Sigmoid colon (tissue), 7 donors: ENCODE data around the gene PLXNB1. TPM values are rescaled to one million over a fixed set of nuclear protein-coding genes. Genes with fewer than 3 reads are reported as not detected.
"Not testable (repeated sequence)": the region's sequence is repeated elsewhere in the genome, so short reads cannot be mapped to it uniquely, and the experiment has no call there.

Experiments used
- DNase-seq: peaks from one replicate; pipeline ENCODE4 v3.0.0-alpha.2; 2019
- H3K27ac ChIP-seq, 4 donors: fragments of 200-600 bp; sonication (generic); one replicate each; pipeline ENCODE4 v1.5.1; 2016 to 2019; ENCODE audit warnings: mild to moderate bottlenecking in 1 of 4
- H3K27me3 ChIP-seq, 3 donors: fragments of 200-600 bp; sonication (generic); one replicate each; pipeline ENCODE4 v1.5.1; 2019; ENCODE audit warnings: mild to moderate bottlenecking in 1 of 3
- H3K36me3 ChIP-seq, 4 donors: fragments of 200-600 bp; sonication (generic); one replicate each; pipeline ENCODE4 v1.5.1; 2016 to 2019
- H3K4me1 ChIP-seq, 4 donors: fragments of 200-600 bp; sonication (generic); one replicate each; pipeline ENCODE4 v1.5.1; 2017 to 2019
- H3K4me3 ChIP-seq, 4 donors: fragments of 200-600 bp; sonication (generic); one replicate each; pipeline ENCODE4 v1.5.1; 2017 to 2019; ENCODE audit warnings: mild to moderate bottlenecking in 2 of 4, moderate library complexity in 1 of 4
- H3K9me3 ChIP-seq, 4 donors: fragments of 200-600 bp in 3 of 4; sonication (generic) in 3 of 4; one replicate each; pipeline versions ENCODE4 v1.5.1 to v1.6.1; 2013 to 2019
- EP300 ChIP-seq, 4 donors: sonication (generic); formaldehyde crosslinking; IDR thresholded peaks; one replicate each; pipeline ENCODE4 v1.6.1; 2017; ENCODE audit warnings: antibody characterized with exemption in 4 of 4
- POLR2A ChIP-seq, 2 donors: fragments of 450-650 bp; IDR thresholded peaks; one replicate each; pipeline ENCODE4 v1.6.1; 2016; ENCODE audit warnings: antibody characterized with exemption in 2 of 2, mild to moderate bottlenecking in 2 of 2, moderate library complexity in 2 of 2
- POLR2AphosphoS5 ChIP-seq, 4 donors: sonication (generic); formaldehyde crosslinking; IDR thresholded peaks; one replicate each; pipeline ENCODE4 v1.6.1; 2017; ENCODE audit warnings: antibody characterized with exemption in 4 of 4
- whole genome bisulfite sequencing, 2 donors: extraction: QIAGEN DNeasy Blood & Tissue Kit; methylation state at CpG; one replicate each; pipeline ENCODE4 v1.1.7; 2013; 5-methylcytosine and 5-hydroxymethylcytosine counted together
- intact Hi-C: fragments of 100-400 bp; cut with DNase I; formaldehyde crosslinking; loops from one replicate; pipeline ENCODE4 v1.15.1; 2023
- polyA plus RNA-seq, 3 donors: library from polyadenylated mRNA; stranded (reverse); fragments of 200-250 nt; gene quantifications; one replicate each; pipeline ENCODE4 v1.2.3, GENCODE V29; 2013
- total RNA-seq, 4 donors: library from RNA; depleted of rRNA; stranded (reverse); fragments of >200 nt; gene quantifications; one replicate each; pipeline ENCODE4 v1.1.0, GENCODE V29; 2016
- TF ChIP-seq, protein P1 (sequence below), 4 experiments: fragments of 450-650 bp in 3 of 4; fragments of 200-600 bp in 1 of 4; IDR thresholded peaks; one replicate each; pipeline ENCODE4 v1.5.1; 2016 to 2019; ENCODE audit warnings: antibody characterized with exemption in 4 of 4, mild to moderate bottlenecking in 3 of 4, moderate library complexity in 2 of 4
- donor health status: healthy with polysubstance abuse.
- donor health status: Bipolar disorder and iron deficiency.
- donor health status: healthy.

Gene PLXNB1
- total and polyA plus RNA-seq, 7 donors: 10.2 to 162 (median 65.7) TPM

DNA sequence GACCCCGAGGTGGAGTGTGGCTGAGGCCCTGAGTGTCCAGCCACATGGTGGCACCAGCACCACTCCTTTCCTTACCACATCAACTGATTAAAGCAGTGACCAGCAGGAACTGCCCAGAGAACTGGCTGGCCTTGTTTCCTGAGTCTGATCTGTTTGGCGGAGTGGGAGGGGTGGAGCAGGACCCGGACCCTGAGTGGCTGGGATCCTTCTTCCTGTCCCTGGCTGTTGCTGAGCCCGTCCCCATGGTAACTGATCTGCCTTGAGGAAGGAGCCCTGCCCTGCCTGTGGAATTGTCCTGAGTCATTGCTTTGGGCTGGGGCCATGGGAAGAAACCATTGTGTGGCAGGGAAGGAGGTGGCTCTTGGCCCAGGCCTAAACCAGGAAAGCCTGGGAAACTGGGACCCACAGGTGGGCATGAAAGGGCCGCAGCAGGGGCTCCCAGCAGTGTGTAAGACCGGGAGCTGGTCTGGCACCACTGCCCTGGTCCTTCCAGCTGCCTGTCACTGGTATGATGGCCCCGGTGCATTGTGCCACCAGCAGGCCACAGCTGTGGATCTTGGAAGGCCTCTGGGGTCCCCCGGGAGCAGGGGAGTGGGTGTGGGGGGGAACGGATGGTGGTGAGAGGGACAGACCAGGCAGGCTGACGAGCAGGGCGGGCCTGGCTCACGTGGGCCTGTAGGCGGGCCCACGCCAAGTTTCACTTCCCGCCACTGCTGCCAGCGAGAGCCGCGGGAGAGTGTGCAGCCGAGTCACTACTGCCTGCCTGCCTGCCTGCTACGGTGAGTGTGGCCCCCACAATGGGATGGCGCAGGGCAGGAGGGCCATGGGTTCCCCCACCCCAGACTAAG lies 35.9 kb upstream of the PLXNB1 start:
- Histone ChIP-seq H3K4me1 (peaks cover 0 to 58% (median 54%) of the 10 kb centered on the region in 4 donors), H3K27ac (peak overlapping the region; percentile 99 to 100 (median 99)), H3K36me3 (peaks cover 9 to 43% (median 19%) of the 10 kb centered on the region in 4 donors), H3K9me3 (no peaks in the 10 kb centered on the region), H3K27me3 (no peaks in the 10 kb centered on the region), H3K4me3 (peak overlapping the region; percentile 40 to 55 (median 50))
- 5 to 6% methylated on average over 21 of the region's 21 CpGs for WGBS, 2 donors
- DNase-seq: peak; percentile 100
- intact Hi-C loops: loop anchor here (1.0 to 2.0 kb wide), 3 partner anchors 37 to 143 kb away; partner anchors contain the start of gene UQCRC1
- TF ChIP-seq, protein P1, sequence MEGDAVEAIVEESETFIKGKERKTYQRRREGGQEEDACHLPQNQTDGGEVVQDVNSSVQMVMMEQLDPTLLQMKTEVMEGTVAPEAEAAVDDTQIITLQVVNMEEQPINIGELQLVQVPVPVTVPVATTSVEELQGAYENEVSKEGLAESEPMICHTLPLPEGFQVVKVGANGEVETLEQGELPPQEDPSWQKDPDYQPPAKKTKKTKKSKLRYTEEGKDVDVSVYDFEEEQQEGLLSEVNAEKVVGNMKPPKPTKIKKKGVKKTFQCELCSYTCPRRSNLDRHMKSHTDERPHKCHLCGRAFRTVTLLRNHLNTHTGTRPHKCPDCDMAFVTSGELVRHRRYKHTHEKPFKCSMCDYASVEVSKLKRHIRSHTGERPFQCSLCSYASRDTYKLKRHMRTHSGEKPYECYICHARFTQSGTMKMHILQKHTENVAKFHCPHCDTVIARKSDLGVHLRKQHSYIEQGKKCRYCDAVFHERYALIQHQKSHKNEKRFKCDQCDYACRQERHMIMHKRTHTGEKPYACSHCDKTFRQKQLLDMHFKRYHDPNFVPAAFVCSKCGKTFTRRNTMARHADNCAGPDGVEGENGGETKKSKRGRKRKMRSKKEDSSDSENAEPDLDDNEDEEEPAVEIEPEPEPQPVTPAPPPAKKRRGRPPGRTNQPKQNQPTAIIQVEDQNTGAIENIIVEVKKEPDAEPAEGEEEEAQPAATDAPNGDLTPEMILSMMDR (IDR thresholded peaks at IDR 0.05): peak in 2 of 4 experiments; percentile 63 to 66
- TF ChIP-seq POLR2A (IDR thresholded peaks at IDR 0.05) (peak; percentile 76 to 78), POLR2AphosphoS5 (IDR thresholded peaks at IDR 0.05) (peak; percentile 80 to 95 (median 90)), EP300 (IDR thresholded peaks at IDR 0.05) (peak in 1 of 4 donors; percentile 61)

GRCh38 chr3:48465237-48465530 lies 35.3 kb upstream of the PLXNB1 start:
- intact Hi-C loops: loop anchor here (1.0 to 2.0 kb wide), 2 partner anchors 83 to 144 kb away; partner anchors contain the start of gene UQCRC1
- Histone ChIP-seq H3K27ac (peak overlapping the region; percentile 99 to 100 (median 99)), H3K27me3 (no peaks in the 10 kb centered on the region), H3K36me3 (peaks cover 15 to 46% (median 25%) of the 10 kb centered on the region in 4 donors), H3K4me3 (peak overlapping the region in 1 of 4 donors; percentile 40), H3K4me1 (peaks cover 0 to 52% (median 48%) of the 10 kb centered on the region in 4 donors), H3K9me3 (no peaks in the 10 kb centered on the region)
- no peak for DNase-seq
- TF ChIP-seq, protein P1 (IDR thresholded peaks at IDR 0.05): peak in 2 of 4 experiments; percentile 74 to 78
- no peak for TF ChIP-seq POLR2A (IDR thresholded peaks at IDR 0.05)
- 8 to 47% methylated on average over 7 of the region's 7 CpGs for WGBS, 2 donors

GRCh38 chr3:48464713-48465221 lies 34.9 kb upstream of the PLXNB1 start:
- intact Hi-C loops: loop anchor here (1.0 to 2.0 kb wide), 2 partner anchors 84 to 144 kb away; partner anchors contain the start of gene UQCRC1
- Histone ChIP-seq H3K36me3 (peaks cover 18 to 46% (median 29%) of the 10 kb centered on the region in 4 donors), H3K4me1 (peaks cover 0 to 48% (median 44%) of the 10 kb centered on the region in 4 donors), H3K9me3 (no peaks in the 10 kb centered on the region), H3K4me3 (no peak overlapping the region), H3K27me3 (no peaks in the 10 kb centered on the region), H3K27ac (peak overlapping the region; percentile 99 to 100 (median 99))
- WGBS, 2 donors: 96% methylated on average over 17 of the region's 17 CpGs
- TF ChIP-seq, protein P1 (IDR thresholded peaks at IDR 0.05): no peak
- no peak for TF ChIP-seq EP300 (IDR thresholded peaks at IDR 0.05)
- no peak for TF ChIP-seq POLR2AphosphoS5 (IDR thresholded peaks at IDR 0.05)
- no peak for TF ChIP-seq POLR2A (IDR thresholded peaks at IDR 0.05)
- DNase-seq: peak; percentile 75

- no peaks in the 10 kb centered on the region for H3K27me3 ChIP-seq
- 82 to 93% methylated on average over 9 of the region's 9 CpGs for WGBS, 2 donors
- peaks cover 21 to 46% (median 33%) of the 10 kb centered on the region in 4 donors for H3K36me3 ChIP-seq
- DNase-seq: no peak
- H3K9me3 ChIP-seq: no peaks in the 10 kb centered on the region
- peaks cover 0 to 37% (median 33%) of the 10 kb centered on the region in 4 donors for H3K4me1 ChIP-seq
- intact Hi-C loops: loop anchor here (2.0 kb wide), 1 partner anchor 145 kb away; the partner anchor contains the start of gene UQCRC1
- no peak overlapping the region for H3K4me3 ChIP-seq
- no peak for TF ChIP-seq POLR2A (IDR thresholded peaks at IDR 0.05)
- TF ChIP-seq POLR2AphosphoS5 (IDR thresholded peaks at IDR 0.05): no peak
- TF ChIP-seq EP300 (IDR thresholded peaks at IDR 0.05): no peak
- TF ChIP-seq, protein P1 (IDR thresholded peaks at IDR 0.05): no peak
- H3K27ac ChIP-seq: no peak overlapping the region
Measured at GRCh38 chr3:48463703-48464102, 33.8 kb upstream of the PLXNB1 start.

GRCh38 chr3:48461767-48462166 lies 31.9 kb upstream of the PLXNB1 start:
- peaks cover 0 to 18% (median 14%) of the 10 kb centered on the region in 4 donors for H3K4me1 ChIP-seq
- H3K27ac ChIP-seq, H3K27me3 ChIP-seq, H3K4me3 ChIP-seq, DNase-seq, H3K9me3 ChIP-seq, intact Hi-C loops: not testable (repeated sequence)
- peaks cover 14 to 46% (median 25%) of the 10 kb centered on the region in 4 donors for H3K36me3 ChIP-seq
- 86 to 91% methylated on average over 7 of the region's 7 CpGs for WGBS, 2 donors
